ENCODE data around the gene SVOP. TPM values are rescaled to one million over a fixed set of nuclear protein-coding genes. Genes with fewer than 3 reads are reported as not detected.

Gene SVOP
- total RNA-seq, 1 experiment from 2014 or later = 0.47 TPM

DNA sequence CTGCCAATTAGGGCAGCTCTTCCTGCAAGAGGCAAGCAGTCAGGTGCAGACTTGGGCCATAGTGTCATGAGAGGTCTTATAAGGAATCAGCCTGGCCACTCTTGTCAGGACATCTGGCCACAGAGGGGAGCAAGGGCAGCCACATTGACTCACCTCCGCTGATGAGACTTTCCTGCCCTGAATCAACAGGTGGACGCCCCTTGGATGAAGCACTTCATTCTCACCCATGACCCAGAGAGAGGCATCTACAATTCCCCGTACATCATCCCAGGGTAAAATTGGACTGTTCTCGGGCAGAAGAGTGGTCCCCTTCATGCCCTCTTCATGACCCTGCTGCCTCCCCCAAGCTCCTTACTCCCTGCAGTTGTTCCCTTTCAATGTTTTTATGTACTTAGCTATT is 124.1 kb downstream of the SVOP start:
- H3K9me3 ChIP-seq (ENCODE audit: control insufficient read depth in 1 of 2, insufficient read depth in 1 of 2, low read depth in 1 of 2, low read length in 2 of 2) = no peaks in the 10 kb centered on the region; a peak in 1 of 4 replicates
- POLR2A ChIA-PET = no interaction called here
- no peak overlapping the region for H2AFZ ChIP-seq (ENCODE audit: low read depth, low read length, poor library complexity, severe bottlenecking)
- H4K20me1 ChIP-seq (ENCODE audit: insufficient read depth) = no peaks in the 10 kb centered on the region
- no peak for DNase-seq (ENCODE audit: low read depth, low spot score)
- no peaks in the 10 kb centered on the region for H3K36me3 ChIP-seq (ENCODE audit: control insufficient read depth in 1 of 2, insufficient read depth in 2 of 2, low read length in 2 of 2)
- BruUV-seq (replicated peaks) = no TSS peak
- no peak overlapping the region for H3K9ac ChIP-seq (ENCODE audit: low read length)
- intact Hi-C loops (cut with micrococcal nuclease) = no loop called here
- H3K27ac ChIP-seq (ENCODE audit: low read depth, low read length) = no peak overlapping the region
- TF ChIP-seq, protein P1, sequence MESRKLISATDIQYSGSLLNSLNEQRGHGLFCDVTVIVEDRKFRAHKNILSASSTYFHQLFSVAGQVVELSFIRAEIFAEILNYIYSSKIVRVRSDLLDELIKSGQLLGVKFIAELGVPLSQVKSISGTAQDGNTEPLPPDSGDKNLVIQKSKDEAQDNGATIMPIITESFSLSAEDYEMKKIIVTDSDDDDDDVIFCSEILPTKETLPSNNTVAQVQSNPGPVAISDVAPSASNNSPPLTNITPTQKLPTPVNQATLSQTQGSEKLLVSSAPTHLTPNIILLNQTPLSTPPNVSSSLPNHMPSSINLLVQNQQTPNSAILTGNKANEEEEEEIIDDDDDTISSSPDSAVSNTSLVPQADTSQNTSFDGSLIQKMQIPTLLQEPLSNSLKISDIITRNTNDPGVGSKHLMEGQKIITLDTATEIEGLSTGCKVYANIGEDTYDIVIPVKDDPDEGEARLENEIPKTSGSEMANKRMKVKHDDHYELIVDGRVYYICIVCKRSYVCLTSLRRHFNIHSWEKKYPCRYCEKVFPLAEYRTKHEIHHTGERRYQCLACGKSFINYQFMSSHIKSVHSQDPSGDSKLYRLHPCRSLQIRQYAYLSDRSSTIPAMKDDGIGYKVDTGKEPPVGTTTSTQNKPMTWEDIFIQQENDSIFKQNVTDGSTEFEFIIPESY (IDR thresholded peaks at IDR 0.05; ENCODE audit: extremely low read depth, insufficient replicate concordance, low read length) = no peak
- TF ChIP-seq, protein P2, sequence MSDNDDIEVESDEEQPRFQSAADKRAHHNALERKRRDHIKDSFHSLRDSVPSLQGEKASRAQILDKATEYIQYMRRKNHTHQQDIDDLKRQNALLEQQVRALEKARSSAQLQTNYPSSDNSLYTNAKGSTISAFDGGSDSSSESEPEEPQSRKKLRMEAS (IDR thresholded peaks at IDR 0.05) = no peak
- CTCF ChIA-PET = interaction anchor here (0.8 kb wide), 1 partner anchor 12 kb away, joined by 3 read pairs; no protein-coding TSS in a partner anchor
- H3K27me3 ChIP-seq (ENCODE audit: insufficient read depth, low read length) = peaks cover 15% of the 10 kb centered on the region; the same call in 1 of the 2 replicates
- ATAC-seq = no peak
- no peaks in the 10 kb centered on the region for H3K9me2 ChIP-seq (ENCODE audit: insufficient read depth)
- RAD21 ChIA-PET (ENCODE audit: low non-redundant PET in 1 of 2, low total read pairs in 2 of 2, uncharacterized antibody in 2 of 2, unreplicated experiment in 2 of 2) = no interaction called here
- H3K4me1 ChIP-seq (ENCODE audit: control insufficient read depth in 1 of 2, insufficient read depth in 2 of 2, low read length in 2 of 2) = no peaks in the 10 kb centered on the region
- no peaks in the 10 kb centered on the region for H3K79me2 ChIP-seq (ENCODE audit: insufficient read depth, low read length)
- no peak overlapping the region for H3K4me2 ChIP-seq (ENCODE audit: low read length)
- no peak overlapping the region for H3K4me3 ChIP-seq (replicated peaks in 1 of 2; ENCODE audit: low read depth in 1 of 2, low read length in 2 of 2)

DNA sequence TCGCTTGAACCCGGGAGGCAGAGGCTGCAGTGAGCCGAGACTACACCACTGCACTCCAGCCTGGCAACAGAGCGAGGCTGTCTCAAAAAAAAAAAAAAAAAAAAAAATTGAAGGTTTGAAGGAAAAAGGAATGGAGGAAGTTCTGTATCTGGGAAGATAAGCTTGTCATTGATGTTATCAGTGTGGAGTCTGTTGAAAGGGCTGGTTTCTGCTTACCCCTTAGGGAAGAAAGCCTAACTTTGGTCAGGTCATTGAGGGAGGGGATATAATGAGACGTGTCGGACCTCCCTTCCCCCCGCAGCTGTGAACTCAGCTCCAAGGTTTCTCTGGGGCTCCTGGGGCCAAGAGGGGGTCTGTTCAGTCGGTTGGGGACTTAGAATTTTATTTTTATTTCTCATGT is 124.5 kb downstream of the SVOP start:
- Histone ChIP-seq H3K4me2 (ENCODE audit: low read length) (no peak overlapping the region), H3K9me3 (ENCODE audit: control insufficient read depth in 1 of 2, insufficient read depth in 1 of 2, low read depth in 1 of 2, low read length in 2 of 2) (no peaks in the 10 kb centered on the region; a peak in 1 of 4 replicates), H3K79me2 (ENCODE audit: insufficient read depth, low read length) (no peaks in the 10 kb centered on the region), H3K9ac (ENCODE audit: low read length) (no peak overlapping the region), H3K4me1 (ENCODE audit: control insufficient read depth in 1 of 2, insufficient read depth in 2 of 2, low read length in 2 of 2) (no peaks in the 10 kb centered on the region), H3K36me3 (ENCODE audit: control insufficient read depth in 1 of 2, insufficient read depth in 2 of 2, low read length in 2 of 2) (no peaks in the 10 kb centered on the region), H3K9me2 (ENCODE audit: insufficient read depth) (no peaks in the 10 kb centered on the region), H3K4me3 (replicated peaks in 1 of 2; ENCODE audit: low read depth in 1 of 2, low read length in 2 of 2) (no peak overlapping the region), H3K27me3 (ENCODE audit: insufficient read depth, low read length) (peaks cover 15% of the 10 kb centered on the region; the same call in 1 of the 2 replicates), H2AFZ (ENCODE audit: low read depth, low read length, poor library complexity, severe bottlenecking) (no peak overlapping the region), H4K20me1 (ENCODE audit: insufficient read depth) (no peaks in the 10 kb centered on the region), H3K27ac (ENCODE audit: low read depth, low read length) (no peak overlapping the region)
- ATAC-seq = no peak
- no TSS peak for BruUV-seq (replicated peaks)
- POLR2A ChIA-PET = no interaction called here
- intact Hi-C loops (cut with micrococcal nuclease) = no loop called here
- RAD21 ChIA-PET (ENCODE audit: low non-redundant PET in 1 of 2, low total read pairs in 2 of 2, uncharacterized antibody in 2 of 2, unreplicated experiment in 2 of 2) = no interaction called here
- no peak for DNase-seq (ENCODE audit: low read depth, low spot score)
- TF ChIP-seq, protein P3, sequence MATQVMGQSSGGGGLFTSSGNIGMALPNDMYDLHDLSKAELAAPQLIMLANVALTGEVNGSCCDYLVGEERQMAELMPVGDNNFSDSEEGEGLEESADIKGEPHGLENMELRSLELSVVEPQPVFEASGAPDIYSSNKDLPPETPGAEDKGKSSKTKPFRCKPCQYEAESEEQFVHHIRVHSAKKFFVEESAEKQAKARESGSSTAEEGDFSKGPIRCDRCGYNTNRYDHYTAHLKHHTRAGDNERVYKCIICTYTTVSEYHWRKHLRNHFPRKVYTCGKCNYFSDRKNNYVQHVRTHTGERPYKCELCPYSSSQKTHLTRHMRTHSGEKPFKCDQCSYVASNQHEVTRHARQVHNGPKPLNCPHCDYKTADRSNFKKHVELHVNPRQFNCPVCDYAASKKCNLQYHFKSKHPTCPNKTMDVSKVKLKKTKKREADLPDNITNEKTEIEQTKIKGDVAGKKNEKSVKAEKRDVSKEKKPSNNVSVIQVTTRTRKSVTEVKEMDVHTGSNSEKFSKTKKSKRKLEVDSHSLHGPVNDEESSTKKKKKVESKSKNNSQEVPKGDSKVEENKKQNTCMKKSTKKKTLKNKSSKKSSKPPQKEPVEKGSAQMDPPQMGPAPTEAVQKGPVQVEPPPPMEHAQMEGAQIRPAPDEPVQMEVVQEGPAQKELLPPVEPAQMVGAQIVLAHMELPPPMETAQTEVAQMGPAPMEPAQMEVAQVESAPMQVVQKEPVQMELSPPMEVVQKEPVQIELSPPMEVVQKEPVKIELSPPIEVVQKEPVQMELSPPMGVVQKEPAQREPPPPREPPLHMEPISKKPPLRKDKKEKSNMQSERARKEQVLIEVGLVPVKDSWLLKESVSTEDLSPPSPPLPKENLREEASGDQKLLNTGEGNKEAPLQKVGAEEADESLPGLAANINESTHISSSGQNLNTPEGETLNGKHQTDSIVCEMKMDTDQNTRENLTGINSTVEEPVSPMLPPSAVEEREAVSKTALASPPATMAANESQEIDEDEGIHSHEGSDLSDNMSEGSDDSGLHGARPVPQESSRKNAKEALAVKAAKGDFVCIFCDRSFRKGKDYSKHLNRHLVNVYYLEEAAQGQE (IDR thresholded peaks at IDR 0.05; ENCODE audit: low read depth) = no peak
- TF ChIP-seq POLR2AphosphoS5 (IDR thresholded peaks at IDR 0.05; ENCODE audit: low read depth, low read length) (no peak), ZNF274 (IDR thresholded peaks at IDR 0.05; ENCODE audit: low read depth, low read length) (no peak), CBX3 (IDR thresholded peaks at IDR 0.05; ENCODE audit: low read depth) (no peak), POLR2A (IDR thresholded peaks at IDR 0.05; ENCODE audit: borderline replicate concordance, extremely low read depth, insufficient read depth, insufficient read length) (no peak), RAD21 (IDR thresholded peaks at IDR 0.05; ENCODE audit: low read depth) (no peak), EZH2phosphoT487 (IDR thresholded peaks at IDR 0.05; ENCODE audit: borderline replicate concordance) (no peak), SRF (IDR thresholded peaks at IDR 0.05; ENCODE audit: low read depth) (no peak)
- TF ChIP-seq, protein P4, sequence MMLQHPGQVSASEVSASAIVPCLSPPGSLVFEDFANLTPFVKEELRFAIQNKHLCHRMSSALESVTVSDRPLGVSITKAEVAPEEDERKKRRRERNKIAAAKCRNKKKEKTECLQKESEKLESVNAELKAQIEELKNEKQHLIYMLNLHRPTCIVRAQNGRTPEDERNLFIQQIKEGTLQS (IDR thresholded peaks at IDR 0.05) = no peak
- CTCF ChIA-PET = no interaction called here

All from HCT116 (cell line).